Activated CD4-positive, alpha-beta T cell treated with anti-CD3 and anti-CD28 coated beads, Interleukin-2, Interleukin-6, amounts not matched to agents 100 ng/mL and 50 ng/mL, durations not matched to agents 16 hours and 8 hours (primary cell): ENCODE results near the gene DGKD.

ENCODE experiments used
- DNase-seq: peaks from one replicate; pipeline ENCODE4 v3.0.0-alpha.2; 2020

DGKD gene

GRCh38 chr2:233464531-233465240, 110.4 kb downstream of the DGKD start:
- no peak for DNase-seq

- no peak for DNase-seq
Measured at GRCh38 chr2:233466991-233467603, 112.8 kb downstream of the DGKD start.

GRCh38 chr2:233468047-233468740, 113.9 kb downstream of the DGKD start:
- DNase-seq = no peak

DNA sequence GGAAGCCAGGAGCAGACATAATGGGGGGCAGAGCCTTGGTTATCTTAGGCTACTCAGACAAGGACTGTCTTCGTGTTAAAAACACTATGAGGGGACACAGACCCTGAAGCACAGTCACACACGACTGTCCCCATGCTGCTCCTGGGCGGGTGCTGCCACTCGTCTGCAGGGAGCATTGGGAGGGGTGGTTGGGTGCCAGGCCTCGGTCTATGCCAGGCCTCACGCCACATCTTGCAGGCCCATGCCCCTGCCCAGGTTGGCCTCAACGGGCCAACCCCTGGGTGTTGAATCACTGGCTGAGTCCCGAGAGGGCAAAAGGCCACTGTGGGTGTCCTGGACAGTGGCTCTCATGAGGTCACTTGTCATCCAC, 114.4 kb downstream of the DGKD start:
- no peak for DNase-seq

GRCh38 chr2:233469261-233470010, 115.1 kb downstream of the DGKD start:
- DNase-seq = no peak

- no peak for DNase-seq
Measured at GRCh38 chr2:233470011-233470687, 115.9 kb downstream of the DGKD start.

DNA sequence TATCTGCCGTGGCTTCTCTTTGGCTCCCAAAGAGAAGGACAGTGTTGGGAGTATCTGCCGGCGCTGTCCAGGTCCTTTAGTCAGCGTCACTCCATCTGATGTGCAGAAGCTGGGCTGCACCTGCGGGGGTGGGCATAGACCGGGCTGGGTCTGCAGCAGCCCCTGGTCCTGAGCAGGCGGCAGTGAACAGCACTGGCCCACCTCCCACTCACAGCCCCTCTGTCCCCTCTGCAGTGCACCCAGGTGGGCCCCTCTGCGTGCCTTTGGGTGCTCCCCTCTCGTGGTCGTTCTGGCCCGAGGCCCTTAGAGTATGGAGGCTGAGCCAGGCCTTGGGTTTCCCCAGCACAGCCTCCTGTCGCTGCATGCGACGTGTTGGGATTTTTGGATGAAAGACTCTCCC, 116.5 kb downstream of the DGKD start:
- DNase-seq = no peak

DNA sequence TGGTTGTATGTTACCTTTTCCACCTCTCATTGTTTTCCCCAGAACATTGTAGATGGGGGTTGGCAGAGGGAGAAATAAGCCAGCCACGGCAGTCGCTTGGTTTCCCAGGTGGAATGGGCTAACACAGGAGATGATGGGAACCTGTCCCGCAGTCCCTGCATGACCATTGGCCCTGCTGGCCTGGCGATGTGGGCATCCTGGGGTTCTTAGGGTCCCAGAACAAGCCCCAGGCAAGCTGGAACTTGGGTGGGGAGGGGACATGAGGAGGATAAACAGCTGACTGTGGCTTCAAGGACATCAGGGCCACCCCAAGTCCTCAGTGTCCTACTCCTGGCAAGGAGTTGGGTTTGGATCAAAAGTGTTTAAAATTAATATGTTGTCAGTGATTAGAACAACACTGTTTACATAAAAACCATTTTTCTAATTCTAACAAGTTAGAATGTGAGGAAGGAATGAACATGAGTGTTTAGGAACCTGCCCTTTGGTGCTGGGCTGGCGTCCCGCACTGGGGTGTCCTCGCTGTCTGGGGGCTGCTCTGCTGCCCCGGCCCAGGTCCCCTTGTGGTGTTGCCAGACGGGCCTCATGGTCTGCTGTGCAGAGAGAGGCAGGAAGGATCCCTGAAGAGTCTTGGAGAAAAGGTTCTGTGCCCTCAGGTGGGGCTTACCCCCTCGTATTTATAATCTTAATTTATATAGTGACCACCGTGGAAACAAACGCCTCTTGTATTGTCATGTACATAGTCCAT, 117.2 kb downstream of the DGKD start:
- DNase-seq = no peak

- no peak for DNase-seq
Measured at GRCh38 chr2:233473386-233473791, 119.1 kb downstream of the DGKD start.

DNA sequence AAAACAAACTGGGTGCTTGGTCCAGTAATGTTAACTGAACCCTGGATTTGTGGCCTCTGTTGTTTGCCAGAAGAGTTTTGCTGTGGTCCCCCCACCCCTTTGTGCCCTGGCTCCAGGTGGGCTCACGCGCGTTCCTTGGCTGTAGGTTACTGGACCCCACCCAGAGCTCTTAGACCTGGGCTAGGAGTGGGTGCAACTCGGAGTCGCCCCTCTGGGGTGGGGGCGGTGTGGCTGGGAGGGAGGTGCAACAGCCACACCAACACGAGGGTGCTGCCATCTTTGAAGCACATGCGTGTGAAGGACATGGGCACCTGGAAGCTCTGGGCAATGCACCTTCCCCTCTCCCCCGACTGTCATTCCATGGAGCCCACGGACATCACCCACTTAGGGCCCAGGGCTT, 119.6 kb downstream of the DGKD start:
- DNase-seq = no peak

DNA sequence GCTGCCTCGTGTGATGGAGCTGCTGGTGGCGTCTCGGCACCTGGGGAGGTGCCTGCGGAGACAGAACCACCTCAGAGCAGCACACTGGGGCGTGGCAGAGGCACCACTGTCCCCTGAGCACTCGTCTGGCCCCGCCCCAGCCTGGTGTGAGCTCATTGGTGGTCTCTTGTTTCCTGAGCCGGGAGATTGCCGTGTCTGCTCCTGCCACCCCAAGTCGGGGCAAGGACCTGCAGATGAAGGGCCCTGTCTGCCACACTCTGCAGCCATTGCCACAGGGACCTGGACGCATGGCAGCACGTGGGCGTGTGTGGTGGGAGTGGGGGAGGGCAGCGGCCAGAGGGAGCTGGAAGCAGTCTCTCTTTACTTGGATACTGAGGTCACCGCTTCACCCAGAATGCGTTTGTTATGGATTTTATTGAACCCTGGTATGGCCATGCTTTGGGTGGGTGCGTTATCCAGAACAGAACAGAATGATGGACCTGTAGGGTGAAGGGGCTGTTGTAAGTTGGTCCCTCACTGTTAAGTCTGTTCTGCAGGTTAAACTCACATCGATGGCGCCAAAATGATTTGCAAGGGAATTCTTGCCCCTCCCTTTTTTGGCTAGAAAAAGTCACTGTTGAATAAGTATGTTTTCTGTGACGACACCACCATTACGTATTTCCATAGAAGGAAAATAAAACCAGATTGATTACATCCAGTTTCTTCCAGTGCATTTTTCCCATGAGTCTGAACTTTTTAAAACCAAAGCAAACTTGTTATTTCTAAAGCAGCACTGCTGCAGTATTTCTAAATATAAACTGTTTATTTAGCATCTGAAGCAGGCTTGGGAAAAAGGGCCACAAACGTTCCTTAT, 120.2 kb downstream of the DGKD start:
- DNase-seq = no peak

GRCh38 chr2:233476063-233476410, 121.7 kb downstream of the DGKD start:
- no peak for DNase-seq

DNA sequence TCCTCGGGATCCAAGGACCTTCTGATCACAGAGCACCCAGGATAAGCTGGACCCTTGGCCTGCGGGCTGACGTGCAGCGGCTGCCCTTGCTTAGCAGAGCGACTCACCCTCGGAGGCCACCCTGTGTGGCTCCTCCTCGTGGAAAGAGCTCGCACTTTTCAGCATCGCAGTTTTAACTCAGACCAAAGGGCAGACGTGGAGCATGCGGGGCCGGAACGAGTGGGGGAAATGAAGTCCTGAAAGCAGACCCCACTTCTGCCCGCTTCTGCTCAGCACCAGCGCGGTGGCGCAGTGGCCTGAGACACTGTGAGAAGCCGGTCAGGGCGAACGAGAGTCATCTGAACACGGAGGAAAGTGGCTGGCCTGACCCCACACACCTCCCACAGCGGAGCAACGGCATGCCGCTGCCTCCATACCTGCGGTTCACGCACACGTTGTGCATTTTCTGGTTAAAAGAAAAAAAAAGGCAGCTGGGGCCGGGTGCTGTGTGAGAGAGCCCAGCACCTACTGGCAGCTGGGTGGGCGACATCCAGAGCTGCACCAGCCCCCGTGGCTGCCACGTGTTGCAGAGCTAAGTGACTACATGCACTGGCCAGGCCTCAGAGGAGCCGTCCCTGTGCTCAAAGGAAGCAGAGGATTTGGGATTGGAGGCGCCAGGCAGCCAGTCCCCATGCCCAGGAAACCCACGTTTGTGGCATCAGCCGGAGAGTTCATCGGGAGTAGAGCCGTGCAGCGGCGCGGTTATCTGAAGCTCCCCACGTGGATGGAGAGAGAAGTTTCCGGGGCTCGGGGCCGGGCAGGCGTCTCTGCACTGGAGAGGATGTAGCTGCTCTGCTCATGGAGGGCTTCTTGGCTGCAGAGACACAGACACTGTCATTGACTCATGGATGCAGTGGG, 122.6 kb downstream of the DGKD start:
- DNase-seq = no peak

DNA sequence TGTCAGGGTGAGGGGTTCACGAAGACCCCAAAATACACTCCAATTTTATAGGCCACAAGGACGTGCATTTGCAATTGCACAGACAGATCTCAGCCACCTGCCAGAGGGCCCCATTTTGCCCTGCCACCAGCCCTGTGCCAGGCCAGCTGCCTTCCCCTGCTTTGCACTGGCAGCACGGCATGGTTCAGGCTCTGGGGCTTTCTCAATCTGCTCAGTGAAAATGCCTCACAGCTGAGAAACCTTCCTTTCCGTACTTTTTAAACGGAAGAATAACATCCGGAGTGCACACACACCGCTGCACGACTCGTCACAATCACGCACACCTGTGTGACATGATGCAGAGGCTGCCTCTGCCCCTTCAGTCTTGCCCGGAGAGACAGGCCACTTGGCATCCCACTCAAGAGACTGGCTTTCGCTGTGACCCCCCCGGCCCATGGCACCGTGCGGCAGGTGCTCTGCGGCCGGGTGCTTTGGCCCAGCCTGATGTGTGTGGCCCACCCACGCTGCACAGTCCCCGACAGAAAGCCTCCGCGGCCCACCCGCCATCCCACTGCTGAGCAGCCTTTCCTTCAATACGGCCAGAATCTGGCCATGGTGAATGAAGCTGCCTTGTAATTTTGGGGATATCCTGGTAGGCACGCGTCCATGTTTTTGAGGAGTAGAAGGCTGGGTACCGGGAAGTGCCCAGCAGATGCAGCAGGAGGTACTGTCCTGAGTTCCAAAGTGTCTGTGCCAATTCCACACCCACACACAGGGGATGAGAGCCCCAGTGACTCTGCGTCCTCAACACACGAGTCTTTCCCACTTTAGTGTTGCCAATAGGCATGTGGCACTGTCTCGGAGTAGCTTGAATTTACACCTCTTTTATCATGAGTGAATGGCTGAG, 123.5 kb downstream of the DGKD start:
- DNase-seq = no peak

GRCh38 chr2:233479616-233480489, 125.6 kb downstream of the DGKD start:
- DNase-seq = no peak

DNA sequence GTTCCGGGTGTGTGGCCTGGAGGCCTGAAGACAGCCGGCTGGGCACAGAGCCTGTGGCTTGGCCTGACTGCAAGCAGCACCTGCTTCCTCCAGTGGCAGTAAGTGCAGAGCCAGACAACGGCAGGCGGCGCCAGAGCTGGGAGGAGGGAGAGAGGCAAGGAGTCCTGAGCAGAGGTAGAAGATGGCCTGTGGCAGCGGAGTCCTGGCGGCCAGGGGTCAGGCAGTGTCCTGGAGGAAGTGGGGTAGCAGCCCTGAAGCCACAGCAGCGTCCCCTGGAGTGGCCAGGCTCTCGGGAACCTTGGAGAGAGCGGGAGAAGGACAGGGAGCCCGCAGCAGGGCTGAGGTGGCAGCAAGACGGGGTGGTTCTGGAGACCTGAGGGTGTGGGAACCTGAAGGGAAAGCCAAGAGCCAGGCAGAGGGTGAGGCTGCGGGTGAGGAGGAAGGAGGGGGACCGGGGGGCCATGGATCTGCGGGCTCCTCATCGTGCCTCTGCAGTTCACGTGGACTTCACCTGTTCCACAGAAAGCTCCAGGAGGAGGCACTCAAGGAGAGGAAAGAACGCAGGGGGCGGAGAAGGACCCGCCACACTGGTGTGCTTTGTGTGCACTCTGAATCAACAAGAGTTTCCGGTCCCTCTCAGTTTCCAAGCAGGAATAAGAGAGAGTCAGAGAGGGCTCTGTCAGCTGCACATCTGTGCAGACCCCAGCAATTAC, 126.4 kb downstream of the DGKD start:
- DNase-seq = no peak

GRCh38 chr2:233481368-233482142, 127.3 kb downstream of the DGKD start:
- DNase-seq = no peak
